ENCODE measurements around the gene FHOD3. TPM values are rescaled to one million over a fixed set of nuclear protein-coding genes. Genes with fewer than 3 reads are reported as not detected.

Gene FHOD3
- total RNA-seq, 1 donor from 2014 or later, result 5.6 TPM

DNA sequence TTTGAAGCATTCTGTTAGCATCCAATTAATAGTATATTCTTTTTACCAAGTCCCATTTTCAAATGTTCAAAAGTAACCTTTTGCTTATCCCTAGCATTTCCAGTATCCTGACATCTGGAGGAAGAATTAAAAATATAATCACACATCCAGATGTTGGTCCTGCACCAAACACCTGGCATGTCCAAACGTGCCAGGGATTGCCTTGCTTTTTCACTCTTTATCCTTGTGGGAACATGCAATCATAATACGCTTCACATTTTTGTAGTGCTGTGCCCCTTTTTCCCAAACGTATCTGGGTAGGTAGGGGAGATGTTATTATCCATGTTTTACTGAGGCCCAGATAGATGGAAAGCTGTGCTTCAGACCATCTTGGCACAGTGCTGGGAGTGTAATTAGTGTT is 398.3 kb downstream of the FHOD3 start:
- Histone ChIP-seq H3K36me3 (no peaks in the 10 kb centered on the region), H3K27ac (no peak overlapping the region), H3K4me1 (peaks cover 14% of the 10 kb centered on the region), H3K27me3 (no peaks in the 10 kb centered on the region), H3K4me3 (no peak overlapping the region), H3K9me3 (no peaks in the 10 kb centered on the region)
- DNase-seq (ENCODE audit: extremely low spot score in 2 of 2), result no peak
- intact Hi-C loops (cut with DNase I), result no loop called here
- TF ChIP-seq POLR2A (IDR thresholded peaks at IDR 0.05), result no peak
- TF ChIP-seq POLR2AphosphoS5 (IDR thresholded peaks at IDR 0.05; ENCODE audit: insufficient read depth in 1 of 2, low read depth in 1 of 2), result no peak
- TF ChIP-seq, protein P1, sequence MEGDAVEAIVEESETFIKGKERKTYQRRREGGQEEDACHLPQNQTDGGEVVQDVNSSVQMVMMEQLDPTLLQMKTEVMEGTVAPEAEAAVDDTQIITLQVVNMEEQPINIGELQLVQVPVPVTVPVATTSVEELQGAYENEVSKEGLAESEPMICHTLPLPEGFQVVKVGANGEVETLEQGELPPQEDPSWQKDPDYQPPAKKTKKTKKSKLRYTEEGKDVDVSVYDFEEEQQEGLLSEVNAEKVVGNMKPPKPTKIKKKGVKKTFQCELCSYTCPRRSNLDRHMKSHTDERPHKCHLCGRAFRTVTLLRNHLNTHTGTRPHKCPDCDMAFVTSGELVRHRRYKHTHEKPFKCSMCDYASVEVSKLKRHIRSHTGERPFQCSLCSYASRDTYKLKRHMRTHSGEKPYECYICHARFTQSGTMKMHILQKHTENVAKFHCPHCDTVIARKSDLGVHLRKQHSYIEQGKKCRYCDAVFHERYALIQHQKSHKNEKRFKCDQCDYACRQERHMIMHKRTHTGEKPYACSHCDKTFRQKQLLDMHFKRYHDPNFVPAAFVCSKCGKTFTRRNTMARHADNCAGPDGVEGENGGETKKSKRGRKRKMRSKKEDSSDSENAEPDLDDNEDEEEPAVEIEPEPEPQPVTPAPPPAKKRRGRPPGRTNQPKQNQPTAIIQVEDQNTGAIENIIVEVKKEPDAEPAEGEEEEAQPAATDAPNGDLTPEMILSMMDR (IDR thresholded peaks at IDR 0.05), result no peak

DNA sequence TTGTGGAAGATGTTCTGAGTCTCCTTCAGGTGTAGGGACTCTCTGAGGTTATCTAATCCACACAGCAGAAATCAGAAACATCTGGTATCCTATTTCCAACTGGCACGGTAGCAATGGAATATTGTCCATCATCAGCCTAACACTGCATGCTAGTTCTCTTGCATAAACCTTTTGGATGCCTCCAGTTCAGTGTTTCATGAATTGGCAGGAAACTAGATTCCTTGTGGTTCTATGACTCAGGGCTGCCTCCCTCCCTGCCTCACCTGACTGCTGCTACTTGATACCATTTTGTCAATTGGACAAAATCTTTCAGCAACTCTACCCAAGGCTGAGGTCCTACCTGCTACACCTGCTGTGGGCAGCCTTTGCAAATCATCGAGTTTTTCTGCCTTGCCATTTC is 400.4 kb downstream of the FHOD3 start:
- DNase-seq (ENCODE audit: extremely low spot score in 2 of 2), result no peak
- H3K9me3 ChIP-seq, result no peaks in the 10 kb centered on the region
- H3K4me1 ChIP-seq, result peaks cover 13% of the 10 kb centered on the region
- TF ChIP-seq, protein P1 (IDR thresholded peaks at IDR 0.05), result no peak
- no peak for TF ChIP-seq POLR2AphosphoS5 (IDR thresholded peaks at IDR 0.05; ENCODE audit: insufficient read depth in 1 of 2, low read depth in 1 of 2)
- no peak for TF ChIP-seq POLR2A (IDR thresholded peaks at IDR 0.05)
- no peaks in the 10 kb centered on the region for H3K27me3 ChIP-seq
- H3K4me3 ChIP-seq, result no peak overlapping the region
- intact Hi-C loops (cut with DNase I), result no loop called here
- no peaks in the 10 kb centered on the region for H3K36me3 ChIP-seq
- H3K27ac ChIP-seq, result no peak overlapping the region

DNA sequence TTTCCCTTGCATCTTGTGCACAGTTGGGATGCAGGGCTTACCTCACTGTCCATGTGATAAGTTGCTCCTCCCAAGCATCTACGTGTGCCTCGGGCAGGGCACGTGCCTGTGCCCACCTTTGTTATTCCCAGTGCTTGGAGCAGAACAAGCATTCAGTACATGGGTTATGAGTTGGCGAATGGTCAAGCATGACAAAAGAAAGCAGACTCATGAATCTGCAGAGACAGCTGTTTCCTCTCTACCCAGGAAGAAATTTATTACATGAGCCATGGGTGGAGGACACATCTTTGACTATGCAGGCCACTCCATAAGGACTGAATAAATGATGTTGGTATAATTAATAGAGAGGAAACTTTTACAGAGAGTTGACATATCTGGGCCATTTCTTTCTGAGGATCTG is 403.4 kb downstream of the FHOD3 start:
- TF ChIP-seq POLR2A (IDR thresholded peaks at IDR 0.05) (no peak), POLR2AphosphoS5 (IDR thresholded peaks at IDR 0.05; ENCODE audit: insufficient read depth in 1 of 2, low read depth in 1 of 2) (no peak)
- TF ChIP-seq, protein P1 (IDR thresholded peaks at IDR 0.05), result no peak
- Histone ChIP-seq H3K27ac (no peak overlapping the region), H3K36me3 (no peaks in the 10 kb centered on the region), H3K4me1 (peaks cover 15% of the 10 kb centered on the region), H3K27me3 (no peaks in the 10 kb centered on the region), H3K9me3 (no peaks in the 10 kb centered on the region), H3K4me3 (no peak overlapping the region)
- no peak for DNase-seq (ENCODE audit: extremely low spot score in 2 of 2)
- intact Hi-C loops (cut with DNase I), result no loop called here

DNA sequence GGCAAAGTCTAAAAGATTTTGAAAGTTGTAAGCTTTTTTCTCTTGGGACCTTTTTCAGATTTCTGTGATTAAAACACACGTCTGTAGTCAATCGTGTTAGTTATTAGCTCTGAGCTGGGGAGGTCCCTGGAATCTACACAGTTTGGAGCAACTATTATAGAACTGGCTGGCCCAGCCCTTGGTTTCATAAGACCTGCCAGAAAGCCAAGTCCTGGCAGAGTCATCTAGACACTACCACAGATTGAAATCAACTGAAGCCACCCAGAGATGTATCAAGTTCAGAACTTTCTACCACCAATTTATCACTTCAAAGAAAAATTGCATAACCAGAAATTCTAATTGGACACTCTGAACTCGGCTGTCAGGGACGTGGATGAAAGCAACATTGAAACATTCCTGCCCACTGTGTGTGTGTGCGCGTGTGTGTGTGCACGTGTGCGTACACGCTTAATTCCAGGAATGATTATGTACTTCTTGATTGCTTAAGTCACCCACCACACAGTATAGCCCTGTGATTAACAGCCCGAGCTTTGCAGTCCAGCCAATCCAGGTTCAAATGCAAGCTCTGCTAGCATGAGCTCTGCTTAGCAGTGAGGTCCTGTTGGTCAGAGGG is 405.0 kb downstream of the FHOD3 start:
- Histone ChIP-seq H3K9me3 (no peaks in the 10 kb centered on the region), H3K4me3 (no peak overlapping the region), H3K4me1 (peaks cover 25% of the 10 kb centered on the region), H3K36me3 (no peaks in the 10 kb centered on the region), H3K27ac (no peak overlapping the region), H3K27me3 (no peaks in the 10 kb centered on the region)
- TF ChIP-seq POLR2A (IDR thresholded peaks at IDR 0.05) (no peak), POLR2AphosphoS5 (IDR thresholded peaks at IDR 0.05; ENCODE audit: insufficient read depth in 1 of 2, low read depth in 1 of 2) (no peak)
- TF ChIP-seq, protein P1 (IDR thresholded peaks at IDR 0.05), result no peak
- no peak for DNase-seq (ENCODE audit: extremely low spot score in 2 of 2)
- intact Hi-C loops (cut with DNase I), result no loop called here

DNA sequence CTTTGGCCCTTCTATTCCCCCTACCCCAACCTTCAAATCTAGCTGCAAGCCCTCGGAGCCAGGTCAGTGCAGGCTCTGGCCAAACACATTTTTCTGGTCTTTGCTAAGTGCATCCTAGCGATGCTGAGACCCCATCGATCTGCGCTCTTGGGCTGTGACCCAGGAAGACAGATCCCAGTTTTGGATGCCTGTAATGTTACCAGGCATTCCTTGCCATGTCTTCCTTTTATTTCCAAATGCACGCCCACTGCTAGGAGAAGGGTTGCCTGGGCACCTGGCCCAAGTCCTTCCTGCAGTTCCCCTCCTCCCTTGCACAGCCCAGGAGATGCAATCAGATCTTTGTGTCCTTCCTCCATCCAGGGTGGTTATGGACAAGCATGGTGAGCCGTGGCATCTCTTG is 406.6 kb downstream of the FHOD3 start:
- intact Hi-C loops (cut with DNase I), result no loop called here
- Histone ChIP-seq H3K9me3 (no peaks in the 10 kb centered on the region), H3K4me3 (no peak overlapping the region), H3K36me3 (no peaks in the 10 kb centered on the region), H3K27ac (no peak overlapping the region), H3K27me3 (no peaks in the 10 kb centered on the region), H3K4me1 (peaks cover 31% of the 10 kb centered on the region)
- DNase-seq (ENCODE audit: extremely low spot score in 2 of 2), result no peak
- TF ChIP-seq, protein P1 (IDR thresholded peaks at IDR 0.05), result no peak
- no peak for TF ChIP-seq POLR2A (IDR thresholded peaks at IDR 0.05)
- no peak for TF ChIP-seq POLR2AphosphoS5 (IDR thresholded peaks at IDR 0.05; ENCODE audit: insufficient read depth in 1 of 2, low read depth in 1 of 2)
